Measurements from ENCODE around the gene UBE2Z. TPM values are rescaled to one million over a fixed set of nuclear protein-coding genes. Genes with fewer than 3 reads are reported as not detected.
A peak's percentile ranks its signal among the peaks of the same experiment; 100 is the strongest.

UBE2Z gene
- total and polyA plus RNA-seq, 9 of the 15 experiments (the other 6 are each of a cell fraction or from before 2014, with no cell fraction given), result 11.8 to 89.0 (median 38.2) TPM

DNA sequence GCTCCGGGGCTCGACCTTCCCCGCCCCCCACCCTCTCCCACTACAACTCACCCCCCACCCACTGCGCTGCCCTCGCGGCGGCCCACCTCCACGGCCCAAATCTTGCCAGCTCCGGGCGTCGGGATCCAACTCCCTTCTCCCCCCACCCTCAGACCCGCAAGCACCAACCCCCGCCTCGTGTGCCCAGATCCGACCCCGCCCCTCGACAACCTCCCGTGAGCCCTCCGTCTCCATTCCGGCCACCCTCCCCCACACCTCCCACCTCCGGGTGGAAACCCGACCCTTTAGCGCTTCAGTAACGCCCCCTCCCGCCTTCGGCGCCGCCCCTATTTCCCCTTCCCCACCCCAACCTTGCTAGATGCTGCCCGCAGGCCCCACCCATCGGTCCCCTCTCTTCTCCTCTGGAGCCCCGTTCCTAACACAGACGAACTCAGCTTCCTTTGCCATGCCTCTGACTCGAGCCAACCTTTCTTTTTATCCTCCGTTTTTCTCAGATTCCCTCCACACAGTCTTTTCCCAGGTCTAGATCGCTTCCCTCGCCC is 717 bp downstream of the UBE2Z start (continued):
- TF ChIP-seq, protein P1, sequence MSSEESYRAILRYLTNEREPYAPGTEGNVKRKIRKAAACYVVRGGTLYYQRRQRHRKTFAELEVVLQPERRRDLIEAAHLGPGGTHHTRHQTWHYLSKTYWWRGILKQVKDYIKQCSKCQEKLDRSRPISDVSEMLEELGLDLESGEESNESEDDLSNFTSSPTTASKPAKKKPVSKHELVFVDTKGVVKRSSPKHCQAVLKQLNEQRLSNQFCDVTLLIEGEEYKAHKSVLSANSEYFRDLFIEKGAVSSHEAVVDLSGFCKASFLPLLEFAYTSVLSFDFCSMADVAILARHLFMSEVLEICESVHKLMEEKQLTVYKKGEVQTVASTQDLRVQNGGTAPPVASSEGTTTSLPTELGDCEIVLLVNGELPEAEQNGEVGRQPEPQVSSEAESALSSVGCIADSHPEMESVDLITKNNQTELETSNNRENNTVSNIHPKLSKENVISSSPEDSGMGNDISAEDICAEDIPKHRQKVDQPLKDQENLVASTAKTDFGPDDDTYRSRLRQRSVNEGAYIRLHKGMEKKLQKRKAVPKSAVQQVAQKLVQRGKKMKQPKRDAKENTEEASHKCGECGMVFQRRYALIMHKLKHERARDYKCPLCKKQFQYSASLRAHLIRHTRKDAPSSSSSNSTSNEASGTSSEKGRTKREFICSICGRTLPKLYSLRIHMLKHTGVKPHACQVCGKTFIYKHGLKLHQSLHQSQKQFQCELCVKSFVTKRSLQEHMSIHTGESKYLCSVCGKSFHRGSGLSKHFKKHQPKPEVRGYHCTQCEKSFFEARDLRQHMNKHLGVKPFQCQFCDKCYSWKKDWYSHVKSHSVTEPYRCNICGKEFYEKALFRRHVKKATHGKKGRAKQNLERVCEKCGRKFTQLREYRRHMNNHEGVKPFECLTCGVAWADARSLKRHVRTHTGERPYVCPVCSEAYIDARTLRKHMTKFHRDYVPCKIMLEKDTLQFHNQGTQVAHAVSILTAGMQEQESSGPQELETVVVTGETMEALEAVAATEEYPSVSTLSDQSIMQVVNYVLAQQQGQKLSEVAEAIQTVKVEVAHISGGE (CRISPR knock-in tag; IDR thresholded peaks at IDR 0.05), result no peak
- TF ChIP-seq RUNX1 (IDR thresholded peaks at IDR 0.05; ENCODE audit: low read depth), result no peak
- TF ChIP-seq, protein P2, sequence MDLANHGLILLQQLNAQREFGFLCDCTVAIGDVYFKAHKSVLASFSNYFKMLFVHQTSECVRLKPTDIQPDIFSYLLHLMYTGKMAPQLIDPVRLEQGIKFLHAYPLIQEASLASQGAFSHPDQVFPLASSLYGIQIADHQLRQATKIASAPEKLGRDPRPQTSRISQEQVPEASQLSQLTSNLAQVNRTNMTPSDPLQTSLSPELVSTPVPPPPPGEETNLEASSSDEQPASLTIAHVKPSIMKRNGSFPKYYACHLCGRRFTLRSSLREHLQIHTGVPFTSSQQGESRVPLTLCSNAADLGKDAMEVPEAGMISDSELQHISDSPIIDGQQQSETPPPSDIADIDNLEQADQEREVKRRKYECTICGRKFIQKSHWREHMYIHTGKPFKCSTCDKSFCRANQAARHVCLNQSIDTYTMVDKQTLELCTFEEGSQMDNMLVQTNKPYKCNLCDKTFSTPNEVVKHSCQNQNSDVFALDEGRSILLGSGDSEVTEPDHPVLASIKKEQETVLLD (IDR thresholded peaks at IDR 0.05), result no peak
- TF ChIP-seq SIN3A (IDR thresholded peaks at IDR 0.05; ENCODE audit: borderline replicate concordance in 2 of 2, control insufficient read depth in 1 of 2, low read depth in 2 of 2, low read length in 2 of 2), result 0 out of 4 replicates have a peak, but pooled peaks of 1 of the 2 experiments have one; percentile 33
- TF ChIP-seq RB1 (IDR thresholded peaks at IDR 0.05; ENCODE audit: low read depth), result no peak
- TF ChIP-seq HNRNPUL1 (IDR thresholded peaks at IDR 0.05; ENCODE audit: low read length), result no peak
- TF ChIP-seq, protein P3, sequence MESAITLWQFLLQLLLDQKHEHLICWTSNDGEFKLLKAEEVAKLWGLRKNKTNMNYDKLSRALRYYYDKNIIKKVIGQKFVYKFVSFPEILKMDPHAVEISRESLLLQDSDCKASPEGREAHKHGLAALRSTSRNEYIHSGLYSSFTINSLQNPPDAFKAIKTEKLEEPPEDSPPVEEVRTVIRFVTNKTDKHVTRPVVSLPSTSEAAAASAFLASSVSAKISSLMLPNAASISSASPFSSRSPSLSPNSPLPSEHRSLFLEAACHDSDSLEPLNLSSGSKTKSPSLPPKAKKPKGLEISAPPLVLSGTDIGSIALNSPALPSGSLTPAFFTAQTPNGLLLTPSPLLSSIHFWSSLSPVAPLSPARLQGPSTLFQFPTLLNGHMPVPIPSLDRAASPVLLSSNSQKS (CRISPR knock-in tag; IDR thresholded peaks at IDR 0.05), result no peak
- no peak for TF ChIP-seq RAD51 (IDR thresholded peaks at IDR 0.05; ENCODE audit: borderline replicate concordance, low read depth)
- no peak for TF ChIP-seq MCM7 (IDR thresholded peaks at IDR 0.05)
- no peak for TF ChIP-seq MAFF (IDR thresholded peaks at IDR 0.05; ENCODE audit: low read length)
- TF ChIP-seq YY1 (IDR thresholded peaks at IDR 0.05; ENCODE audit: borderline replicate concordance in 1 of 3, control insufficient read depth in 1 of 3, extremely low read depth in 1 of 3, insufficient read depth in 3 of 3, insufficient read length in 1 of 3, insufficient replicate concordance in 2 of 3, low read depth in 1 of 3, low read length in 2 of 3), result peak in 1 of 3 experiments; percentile 50
- no peak for TF ChIP-seq SNIP1 (IDR thresholded peaks at IDR 0.05; ENCODE audit: low read depth)
- TF ChIP-seq TAF15 (IDR thresholded peaks at IDR 0.05; ENCODE audit: low read depth, low read length), result no peak
- no peak for TF ChIP-seq ZNF134 (CRISPR knock-in tag; conservative IDR thresholded peaks at IDR 0.05)
- peak; percentile 35; the same call in 1 of the 2 replicates for TF ChIP-seq SMARCE1 (IDR thresholded peaks at IDR 0.05)
- no peak for TF ChIP-seq XRCC4 (IDR thresholded peaks at IDR 0.05; ENCODE audit: extremely low read depth, insufficient read depth, insufficient read length)
- no peak for TF ChIP-seq SAFB (IDR thresholded peaks at IDR 0.05; ENCODE audit: borderline replicate concordance, low read depth, low read length)
- no peak for TF ChIP-seq ZNF586 (CRISPR knock-in tag; conservative IDR thresholded peaks at IDR 0.05)
- TF ChIP-seq SMARCA5 (IDR thresholded peaks at IDR 0.05), result 0 out of 2 replicates have a peak, but pooled peaks have one; percentile 23
- TF ChIP-seq ZNF143 (CRISPR knock-in tag; IDR thresholded peaks at IDR 0.05), result no peak
- no peak for TF ChIP-seq MYBL2 (IDR thresholded peaks at IDR 0.05; ENCODE audit: low read depth)
- no peak for TF ChIP-seq MYBL2 (CRISPR knock-in tag; IDR thresholded peaks at IDR 0.05; ENCODE audit: borderline replicate concordance)
- TF ChIP-seq FOXK1 (CRISPR knock-in tag; IDR thresholded peaks at IDR 0.05; ENCODE audit: borderline replicate concordance), result no peak
- TF ChIP-seq HNRNPH1 (optimal IDR thresholded peaks at IDR 0.05; ENCODE audit: low read depth, low read length), result no peak
